Heart left ventricle (tissue), 16 donors: Measurements from ENCODE around the gene MAPK8IP1. TPM values are rescaled to one million over a fixed set of nuclear protein-coding genes. Genes with fewer than 3 reads are reported as not detected.

ENCODE experiments used
- ATAC-seq, 4 donors: fragments of 200-7000 bp; cut with Tn5 transposase; one replicate each; pipeline ENCODE4 v1.9.1; 2020 to 2022; ENCODE audit warnings: moderate library complexity in 4 of 4, mild to moderate bottlenecking in 3 of 4, moderate number of reproducible peaks in 1 of 4
- DNase-seq, 5 donors: peaks; one replicate each; pipeline ENCODE4 v3.0.0-alpha.2; 2020
- H3K27ac ChIP-seq, 12 donors: fragments of 200-600 bp; sonication (generic) in 4 of 12; one replicate each; pipeline versions ENCODE4 v1.5.0 to v1.8.0; 2016 to 2022; ENCODE audit warnings: mild to moderate bottlenecking in 2 of 12
- H3K27me3 ChIP-seq, 9 donors: fragments of 200-600 bp; sonication (generic) in 2 of 9; one replicate each; pipeline versions ENCODE4 v1.5.1 to v1.8.0; 2016 to 2022; ENCODE audit warnings: mild to moderate bottlenecking in 3 of 9
- H3K36me3 ChIP-seq, 9 donors: fragments of 200-600 bp; sonication (generic) in 2 of 9; one replicate each; pipeline versions ENCODE4 v1.5.0 to v1.8.0; 2018 to 2022; ENCODE audit warnings: mild to moderate bottlenecking in 2 of 9
- H3K4me1 ChIP-seq, 12 donors: fragments of 200-600 bp; sonication (generic) in 4 of 12; one replicate each; pipeline versions ENCODE4 v1.5.0 to v1.8.0; 2016 to 2022; ENCODE audit warnings: mild to moderate bottlenecking in 3 of 12
- H3K4me3 ChIP-seq, 12 donors: fragments of 200-600 bp; sonication (generic) in 4 of 12; one replicate each; pipeline versions ENCODE4 v1.5.0 to v1.8.0; 2017 to 2022; ENCODE audit warnings: mild to moderate bottlenecking in 9 of 12, moderate library complexity in 4 of 12
- H3K9me3 ChIP-seq, 12 donors: fragments of 200-600 bp; sonication (generic) in 4 of 12; one replicate each; pipeline versions ENCODE4 v1.5.0 to v1.8.0; 2016 to 2022; ENCODE audit warnings: mild to moderate bottlenecking in 1 of 12
- CTCF ChIP-seq, 12 donors: fragments of 200-600 bp; sonication (generic) in 4 of 12; IDR thresholded peaks; one replicate each; pipeline versions ENCODE4 v1.5.0 to v1.8.0; 2018 to 2022; ENCODE audit warnings: antibody characterized with exemption in 12 of 12, mild to moderate bottlenecking in 5 of 12
- POLR2A ChIP-seq, 2 donors: fragments of 450-650 bp; IDR thresholded peaks; one replicate each; pipeline ENCODE4 v1.6.1; 2017; ENCODE audit warnings: antibody characterized with exemption in 2 of 2, mild to moderate bottlenecking in 2 of 2, moderate library complexity in 2 of 2
- WGBS, 4 donors: extraction: QIAGEN DNeasy Blood & Tissue Kit in 2 of 4; methylation state at CpG; one replicate each; pipeline versions ENCODE4 v1.1.5 to v1.1.7; 2013 to 2018; 5-methylcytosine and 5-hydroxymethylcytosine counted together
- intact Hi-C, 10 donors: fragments of 100-400 bp; cut with DNase I; formaldehyde crosslinking; loops; one replicate each; pipeline versions ENCODE4 v1.11.1 to v1.14.2; 2022
- polyA plus RNA-seq, 2 donors: library from polyadenylated mRNA; stranded (reverse); fragments of 200-250 nt; gene quantifications; one replicate each; pipeline ENCODE4 v1.2.3, GENCODE V29; 2013
- total RNA-seq, 9 donors: library from RNA; depleted of rRNA in 2 of 9; stranded (reverse); fragments of >200 nt in 2 of 9; fragmentation: NEBNext Ultra II Directional in 3 of 9; extraction: Animal tissue kit (Norgen Biotek cat#: 25700) in 3 of 9; gene quantifications; one replicate each; pipeline versions ENCODE4 v1.1.0 to v1.2.4, GENCODE V29; 2016 to 2023
- donor health status: ischemic (EF 13 %, LVEDD 7.1; RV severe dilation, severe dysfunction).
- donor health status: healthy with polysubstance abuse.
- donor health status: DM: no; HTN: yes; CAD: no.
- donor health status: DM: no; HTN: no; CAD: no.
- donor health status: ischemic (EF 25% LVEDD 6.9; RV normal size, moderate dysfunction).
- donor health status: ischemic (EF 25% LVEDD 5.7; RV mildly dilated, moderate dysfunction).
- donor health status: healthy.
- donor health status: DM: yes; HTN: yes; CAD: no.
- donor health status: ischemic (EF 35%, LVEDD 5.7; RV mildly dilated, moderate dysfunction).
- donor health status: nonischemic (EF 11% LVEDD 7.7; RV severe dilation, severe dysfunction).
- donor health status: DM: yes; HTN: yes; CAD: no.
- donor health status: PGD.
- donor health status: ischemic (EF 29% LVEDD 5.4; RV normal size, mild dysfunction).
- donor health status: nonischemic (EF 23%, LVEDD 6.1; RV moderate dilation, normal function).

MAPK8IP1 gene
- total and polyA plus RNA-seq, 11 donors = 2.4 to 8.0 (median 7.3) TPM

GRCh38 chr11:45928535-45929215, 43.2 kb downstream of the MAPK8IP1 start:
- Histone ChIP-seq H3K4me1 (peaks cover 0 to 27% (median 7%) of the 10 kb centered on the region in 12 donors), H3K27me3 (peaks cover 0 to 12% (median 0%) of the 10 kb centered on the region in 9 donors), H3K9me3 (no peaks in the 10 kb centered on the region), H3K27ac (no peak overlapping the region), H3K4me3 (no peak overlapping the region), H3K36me3 (peaks cover 0 to 28% (median 21%) of the 10 kb centered on the region in 9 donors)
- ATAC-seq = no peak
- TF ChIP-seq CTCF (IDR thresholded peaks at IDR 0.05) = no peak
- no peak for TF ChIP-seq POLR2A (IDR thresholded peaks at IDR 0.05)
- WGBS, 4 donors = 71 to 82% (median 76%) methylated on average over 10 to 13 of the region's 13 CpGs
- DNase-seq = peak in 1 of 5 donors; percentile 46
- intact Hi-C loops = no loop called here

GRCh38 chr11:45929486-45930030, 44.1 kb downstream of the MAPK8IP1 start:
- H3K4me1 ChIP-seq = peaks cover 0 to 28% (median 7%) of the 10 kb centered on the region in 12 donors

GRCh38 chr11:45930031-45930794, 44.8 kb downstream of the MAPK8IP1 start:
- H3K36me3 ChIP-seq = peaks cover 0 to 43% (median 37%) of the 10 kb centered on the region in 9 donors
- ATAC-seq = peak; percentile 72 to 86 (median 77)
- no peaks in the 10 kb centered on the region for H3K9me3 ChIP-seq
- WGBS, 4 donors = 57 to 70% (median 60%) methylated on average over 13 to 14 of the region's 14 CpGs
- intact Hi-C loops = no loop called here
- TF ChIP-seq POLR2A (IDR thresholded peaks at IDR 0.05) (no peak), CTCF (IDR thresholded peaks at IDR 0.05) (peak in 1 of 12 donors; percentile 7)
- H3K27me3 ChIP-seq = peaks cover 0 to 4% (median 0%) of the 10 kb centered on the region in 9 donors
- H3K27ac ChIP-seq = peak overlapping the region in 2 of 12 donors; percentile 44 to 70
- H3K4me3 ChIP-seq = no peak overlapping the region
- H3K4me1 ChIP-seq = peaks cover 0 to 28% (median 7%) of the 10 kb centered on the region in 12 donors
- DNase-seq = peak in 4 of 5 donors; percentile 42 to 73 (median 58)

More at GRCh38 chr11:45929486-45930030, 44.1 kb downstream of the MAPK8IP1 start:
- Histone ChIP-seq H3K9me3 (no peaks in the 10 kb centered on the region), H3K27ac (peak overlapping the region in 1 of 12 donors; percentile 70), H3K36me3 (peaks cover 0 to 37% (median 30%) of the 10 kb centered on the region in 9 donors), H3K27me3 (peaks cover 0 to 4% (median 0%) of the 10 kb centered on the region in 9 donors), H3K4me3 (no peak overlapping the region)
- DNase-seq = no peak
- no peak for TF ChIP-seq CTCF (IDR thresholded peaks at IDR 0.05)
- TF ChIP-seq POLR2A (IDR thresholded peaks at IDR 0.05) = no peak
- no peak for ATAC-seq
- WGBS, 4 donors = 74 to 81% (median 76%) methylated on average over 10 of the region's 10 CpGs
- intact Hi-C loops = no loop called here
